DMS79 (cell line): Measurements from ENCODE around the gene TTI1.

Experiments
- DNase-seq: peaks from one replicate; lab custom pipeline; 2025; lab: John Stamatoyannopoulos, UW

TTI1 gene

GRCh38 chr20:38033330-38034107 is at the start of gene TTI1, which contains the start of gene RPRD1B:
TTI1 (minus strand) TSS chr20:38033456; CDS start chr20:38013816, 19,640 bp downstream.
RPRD1B (plus strand) TSS chr20:38033746; CDS start chr20:38033948, 202 bp downstream.
- peak; percentile 70 for DNase-seq

- no peak for DNase-seq
Observed at GRCh38 chr20:38082894-38083293, 49.6 kb upstream of the TTI1 start.

- DNase-seq = no peak
Observed at GRCh38 chr20:38081575-38081974, 48.3 kb upstream of the TTI1 start.

- no peak for DNase-seq
Observed at GRCh38 chr20:38079353-38079752, 46.1 kb upstream of the TTI1 start.

GRCh38 chr20:38078084-38078483 is 44.8 kb upstream of the TTI1 start:
- no peak for DNase-seq

GRCh38 chr20:38076548-38076947 is 43.3 kb upstream of the TTI1 start:
- no peak for DNase-seq

GRCh38 chr20:38075161-38075998 is 42.1 kb upstream of the TTI1 start:
- DNase-seq = no peak

GRCh38 chr20:38073307-38074071 is 40.2 kb upstream of the TTI1 start:
- DNase-seq = no peak

- DNase-seq = no peak
Observed at GRCh38 chr20:38072898-38073297, 39.6 kb upstream of the TTI1 start.

- no peak for DNase-seq
Observed at GRCh38 chr20:38067717-38068365, 34.6 kb upstream of the TTI1 start.

GRCh38 chr20:38066969-38067716 is 33.9 kb upstream of the TTI1 start:
- no peak for DNase-seq

GRCh38 chr20:38065764-38066375 is 32.6 kb upstream of the TTI1 start:
- no peak for DNase-seq

GRCh38 chr20:38063911-38064530 is 30.8 kb upstream of the TTI1 start:
- no peak for DNase-seq

- no peak for DNase-seq
Observed at GRCh38 chr20:38062890-38063289, 29.6 kb upstream of the TTI1 start.

GRCh38 chr20:38061109-38061508 is 27.9 kb upstream of the TTI1 start:
- no peak for DNase-seq

- DNase-seq = no peak
Observed at GRCh38 chr20:38060536-38060935, 27.3 kb upstream of the TTI1 start.

GRCh38 chr20:38059832-38060231 is 26.6 kb upstream of the TTI1 start:
- no peak for DNase-seq

- peak; percentile 35 for DNase-seq
Observed at GRCh38 chr20:38057351-38057972, 24.2 kb upstream of the TTI1 start.

GRCh38 chr20:38055848-38056247 is 22.6 kb upstream of the TTI1 start:
- no peak for DNase-seq

GRCh38 chr20:38055294-38055693 is 22.0 kb upstream of the TTI1 start:
- no peak for DNase-seq
